Measurements from ENCODE around the gene ARHGEF28.

- TF ChIP-seq EP300 (IDR thresholded peaks at IDR 0.05) (no peak), POLR2AphosphoS5 (IDR thresholded peaks at IDR 0.05) (no peak)
- TF ChIP-seq, protein P1, sequence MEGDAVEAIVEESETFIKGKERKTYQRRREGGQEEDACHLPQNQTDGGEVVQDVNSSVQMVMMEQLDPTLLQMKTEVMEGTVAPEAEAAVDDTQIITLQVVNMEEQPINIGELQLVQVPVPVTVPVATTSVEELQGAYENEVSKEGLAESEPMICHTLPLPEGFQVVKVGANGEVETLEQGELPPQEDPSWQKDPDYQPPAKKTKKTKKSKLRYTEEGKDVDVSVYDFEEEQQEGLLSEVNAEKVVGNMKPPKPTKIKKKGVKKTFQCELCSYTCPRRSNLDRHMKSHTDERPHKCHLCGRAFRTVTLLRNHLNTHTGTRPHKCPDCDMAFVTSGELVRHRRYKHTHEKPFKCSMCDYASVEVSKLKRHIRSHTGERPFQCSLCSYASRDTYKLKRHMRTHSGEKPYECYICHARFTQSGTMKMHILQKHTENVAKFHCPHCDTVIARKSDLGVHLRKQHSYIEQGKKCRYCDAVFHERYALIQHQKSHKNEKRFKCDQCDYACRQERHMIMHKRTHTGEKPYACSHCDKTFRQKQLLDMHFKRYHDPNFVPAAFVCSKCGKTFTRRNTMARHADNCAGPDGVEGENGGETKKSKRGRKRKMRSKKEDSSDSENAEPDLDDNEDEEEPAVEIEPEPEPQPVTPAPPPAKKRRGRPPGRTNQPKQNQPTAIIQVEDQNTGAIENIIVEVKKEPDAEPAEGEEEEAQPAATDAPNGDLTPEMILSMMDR (IDR thresholded peaks at IDR 0.05), result no peak
These were observed 264.6 kb downstream of the ARHGEF28 start for GRCh38 chr5:73890569-73890968.
